ENCODE data around the gene ARMH2. TPM values are rescaled to one million over a fixed set of nuclear protein-coding genes. Genes with fewer than 3 reads are reported as not detected.

ARMH2 gene
- total and polyA plus RNA-seq, 2 donors (not counting 3 experiments of a cell fraction or from before 2014, with no cell fraction given) = not detected

GRCh38 chr6:24838994-24839393, 40.3 kb upstream of the ARMH2 start:
- H4K20me1 ChIP-seq (replicated peaks; ENCODE audit: control insufficient read depth, extremely low read depth, insufficient read depth, low read length) = no peaks in the 10 kb centered on the region
- no peak overlapping the region for H3K27ac ChIP-seq (ENCODE audit: insufficient read depth, low read depth, low read length)
- dilution Hi-C loops (cut with MboI; ENCODE audit: extremely low pct_ligation_motif_present, low sequenced_read_pairs) (no loop called here), intact Hi-C loops (cut with micrococcal nuclease) (no loop called here)
- no TSS peak for BruUV-seq (replicated peaks)
- H3K9me1 ChIP-seq (replicated peaks; ENCODE audit: control insufficient read depth, extremely low read depth, insufficient read depth, low read length) = no peaks in the 10 kb centered on the region
- no peak overlapping the region for H3K4me2 ChIP-seq (ENCODE audit: insufficient read depth, low read length)
- ChIA-PET CTCF (no interaction called here), POLR2A (no interaction called here)
- H3K79me2 ChIP-seq (ENCODE audit: control insufficient read depth, insufficient read depth, low read length) = no peaks in the 10 kb centered on the region
- H3K9me3 ChIP-seq (replicated peaks; ENCODE audit: control insufficient read depth, insufficient read depth, low read length) = no peaks in the 10 kb centered on the region
- no peak for TF ChIP-seq CTCF (IDR thresholded peaks at IDR 0.05; ENCODE audit: extremely low read depth in 1 of 2, insufficient read depth in 1 of 2, low read depth in 1 of 2, low read length in 2 of 2)
- TF ChIP-seq GATA2 (IDR thresholded peaks at IDR 0.05; ENCODE audit: insufficient read depth, insufficient read length, low read depth, low read length) = no peak
- TF ChIP-seq FOS (IDR thresholded peaks at IDR 0.05; ENCODE audit: borderline replicate concordance, insufficient read depth, low read length) = no peak
- no peak for TF ChIP-seq MAX (IDR thresholded peaks at IDR 0.05; ENCODE audit: insufficient read depth, insufficient read length)
- no peak for TF ChIP-seq EZH2 (IDR thresholded peaks at IDR 0.05; ENCODE audit: borderline replicate concordance, low read depth, low read length, severe bottlenecking)
- TF ChIP-seq POLR2A (IDR thresholded peaks at IDR 0.05; ENCODE audit: low read depth, low read length) = no peak
- no peak for TF ChIP-seq POLR2AphosphoS5 (IDR thresholded peaks at IDR 0.05; ENCODE audit: insufficient read depth, low read depth, low read length)
- no peak for TF ChIP-seq MYC (IDR thresholded peaks at IDR 0.05; ENCODE audit: low read depth, low read length)
- no peak for TF ChIP-seq JUN (IDR thresholded peaks at IDR 0.05; ENCODE audit: borderline replicate concordance, insufficient read depth, insufficient read length, low read depth)
- no peaks in the 10 kb centered on the region for H3K4me1 ChIP-seq (ENCODE audit: control insufficient read depth, extremely low read depth, insufficient read depth, low read length)
- no peak overlapping the region for H3K9ac ChIP-seq (replicated peaks; ENCODE audit: extremely low read depth, insufficient read depth, low read length)
- peaks cover 0 to under 1% of the 10 kb centered on the region in 2 experiments for H3K27me3 ChIP-seq (ENCODE audit: control insufficient read depth in 2 of 2, insufficient read depth in 2 of 2, low read length in 2 of 2)
- no peak overlapping the region for H3K4me3 ChIP-seq (replicated peaks in 1 of 3; ENCODE audit: insufficient read depth in 1 of 3, low read depth in 1 of 3, low read length in 3 of 3)
- no peak for FAIRE-seq
- H2AFZ ChIP-seq (ENCODE audit: low read depth, low read length) = no peak overlapping the region
- DNase-seq (ENCODE audit: low read depth, low spot score) = no peak
- H3K36me3 ChIP-seq (ENCODE audit: control insufficient read depth in 2 of 2, extremely low read depth in 1 of 2, insufficient read depth in 2 of 2, low read length in 2 of 2) = no peaks in the 10 kb centered on the region
